Measurements from ENCODE around the gene TMEM14A. TPM values are rescaled to one million over a fixed set of nuclear protein-coding genes. Genes with fewer than 3 reads are reported as not detected.

Gene TMEM14A
- total RNA-seq, 1 donor from 2014 or later, result 6.6 TPM

DNA sequence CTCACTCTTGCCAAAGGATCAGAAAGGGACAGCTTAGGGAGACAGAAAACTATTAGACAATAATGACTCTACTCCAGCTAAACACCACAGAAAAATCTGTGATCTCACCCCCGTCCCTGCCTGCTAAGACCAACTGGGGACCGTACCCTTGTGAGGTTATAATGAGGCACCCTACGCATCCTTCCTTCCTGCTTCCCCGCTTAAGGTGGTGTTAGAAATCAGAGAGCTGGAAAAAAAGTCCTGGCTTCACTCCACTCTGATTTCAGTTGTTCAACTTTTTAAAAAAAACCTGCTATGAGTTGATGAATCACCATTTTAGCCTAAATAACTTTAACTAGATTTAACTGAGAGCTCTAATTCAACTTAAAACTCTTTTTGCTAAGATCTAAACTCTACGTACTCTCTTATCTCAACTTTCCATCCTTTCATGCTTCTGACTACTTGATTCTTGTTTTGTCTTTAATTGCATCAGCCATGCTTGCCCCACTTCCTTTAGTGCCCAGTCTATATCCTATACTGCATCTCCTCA lies 35.8 kb upstream of the TMEM14A start:
- Mint-ChIP-seq H3K4me3 (no peak overlapping the region), H3K9me3 (no peaks in the 10 kb centered on the region), H3K27ac (no peak overlapping the region), H3K4me1 (no peaks in the 10 kb centered on the region), H3K27me3 (peaks cover 12% of the 10 kb centered on the region), H3K36me3 (ENCODE audit: low read depth) (no peaks in the 10 kb centered on the region)
- no peak for DNase-seq
- CTCF ChIA-PET, result no interaction called here
- TF ChIP-seq CTCF (IDR thresholded peaks at IDR 0.05), result no peak
- ATAC-seq (ENCODE audit: low read depth), result no peak
- POLR2A ChIA-PET, result interaction anchor here (0.5 kb wide), 1 partner anchor 458 kb away, joined by 3 read pairs; no protein-coding TSS in a partner anchor
- intact Hi-C loops (cut with micrococcal nuclease), result no loop called here

- intact Hi-C loops (cut with micrococcal nuclease), result no loop called here
- ATAC-seq (ENCODE audit: low read depth) (no peak), DNase-seq (no peak)
- H3K36me3 Mint-ChIP-seq (ENCODE audit: low read depth), result no peaks in the 10 kb centered on the region
- no peaks in the 10 kb centered on the region for H3K9me3 Mint-ChIP-seq
- H3K4me1 Mint-ChIP-seq, result no peaks in the 10 kb centered on the region
- no peak overlapping the region for H3K27ac Mint-ChIP-seq
- CTCF ChIA-PET, result no interaction called here
- peaks cover 22% of the 10 kb centered on the region for H3K27me3 Mint-ChIP-seq
- no peak overlapping the region for H3K4me3 Mint-ChIP-seq
- POLR2A ChIA-PET, result no interaction called here
- no peak for TF ChIP-seq CTCF (IDR thresholded peaks at IDR 0.05)
These were observed 34.1 kb upstream of the TMEM14A start for GRCh38 chr6:52636830-52637229.

GRCh38 chr6:52639493-52639892 lies 31.4 kb upstream of the TMEM14A start:
- ATAC-seq (ENCODE audit: low read depth), result no peak
- Mint-ChIP-seq H3K4me1 (no peaks in the 10 kb centered on the region), H3K9me3 (no peaks in the 10 kb centered on the region), H3K36me3 (ENCODE audit: low read depth) (no peaks in the 10 kb centered on the region), H3K27me3 (peaks cover 21% of the 10 kb centered on the region), H3K4me3 (no peak overlapping the region), H3K27ac (no peak overlapping the region)
- TF ChIP-seq CTCF (IDR thresholded peaks at IDR 0.05), result no peak
- intact Hi-C loops (cut with micrococcal nuclease), result no loop called here
- ChIA-PET CTCF (no interaction called here), POLR2A (no interaction called here)
- no peak for DNase-seq

- H3K4me1 Mint-ChIP-seq, result no peaks in the 10 kb centered on the region
- no peak overlapping the region for H3K27ac Mint-ChIP-seq
- no peak for TF ChIP-seq CTCF (IDR thresholded peaks at IDR 0.05)
- no peaks in the 10 kb centered on the region for H3K9me3 Mint-ChIP-seq
- POLR2A ChIA-PET, result interaction anchor here (0.7 kb wide), 1 partner anchor 76 kb away, joined by 3 read pairs; no protein-coding TSS in a partner anchor
- DNase-seq (no peak), ATAC-seq (ENCODE audit: low read depth) (no peak)
- H3K36me3 Mint-ChIP-seq (ENCODE audit: low read depth), result no peaks in the 10 kb centered on the region
- H3K4me3 Mint-ChIP-seq, result no peak overlapping the region
- peaks cover 21% of the 10 kb centered on the region for H3K27me3 Mint-ChIP-seq
- intact Hi-C loops (cut with micrococcal nuclease), result no loop called here
- CTCF ChIA-PET, result no interaction called here
These were observed 30.7 kb upstream of the TMEM14A start for GRCh38 chr6:52640170-52640569.

GRCh38 chr6:52640916-52641315 lies 30.0 kb upstream of the TMEM14A start:
- DNase-seq, result no peak
- H3K9me3 Mint-ChIP-seq, result no peaks in the 10 kb centered on the region
- TF ChIP-seq CTCF (IDR thresholded peaks at IDR 0.05), result no peak
- no peaks in the 10 kb centered on the region for H3K36me3 Mint-ChIP-seq (ENCODE audit: low read depth)
- peaks cover 22% of the 10 kb centered on the region for H3K27me3 Mint-ChIP-seq
- H3K27ac Mint-ChIP-seq, result no peak overlapping the region
- intact Hi-C loops (cut with micrococcal nuclease), result no loop called here
- H3K4me1 Mint-ChIP-seq, result no peaks in the 10 kb centered on the region
- no peak overlapping the region for H3K4me3 Mint-ChIP-seq
- CTCF ChIA-PET, result interaction anchor here (1.2 to 2.9 kb wide), 2 partner anchors 10 to 11 kb away, joined by 4 to 14 read pairs; no protein-coding TSS in a partner anchor
- ATAC-seq (ENCODE audit: low read depth), result no peak
- POLR2A ChIA-PET, result interaction anchor here (0.7 kb wide), 1 partner anchor 77 kb away, joined by 3 read pairs; no protein-coding TSS in a partner anchor
